GM19328 (cell line): ENCODE data around the gene MC1R.

Experiments
- ATAC-seq: cut with Tn5 transposase; IDR thresholded peaks from one replicate; pipeline ENCODE4 v1.9.1; 2021; ENCODE audit warnings: mild to moderate bottlenecking, moderate library complexity; ENCODE audit not compliant: unreplicated experiment

MC1R gene

GRCh38 chr16:89895482-89896250 lies 23.0 kb upstream of the MC1R start:
- ATAC-seq, result no peak

DNA sequence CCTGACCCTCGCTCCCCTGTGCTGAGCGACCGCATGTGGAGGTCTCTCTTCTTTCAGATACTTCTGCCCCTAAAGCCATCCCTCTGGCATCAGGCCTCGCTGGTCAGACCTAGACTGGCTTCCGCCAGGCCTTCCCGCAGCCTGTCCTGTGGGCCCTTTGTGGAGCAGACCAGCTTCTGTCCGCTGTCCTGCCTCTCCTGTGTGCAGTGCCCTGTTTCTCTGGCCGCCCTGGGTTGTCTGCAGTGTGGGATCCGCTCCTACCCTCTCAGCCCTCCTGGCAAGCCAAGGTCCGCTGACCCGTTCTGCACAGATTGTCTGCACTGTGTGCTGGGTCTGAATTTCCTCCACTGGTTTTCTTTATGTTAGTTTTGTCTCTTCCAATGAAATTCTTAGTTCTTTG lies 21.5 kb upstream of the MC1R start:
- no peak for ATAC-seq

DNA sequence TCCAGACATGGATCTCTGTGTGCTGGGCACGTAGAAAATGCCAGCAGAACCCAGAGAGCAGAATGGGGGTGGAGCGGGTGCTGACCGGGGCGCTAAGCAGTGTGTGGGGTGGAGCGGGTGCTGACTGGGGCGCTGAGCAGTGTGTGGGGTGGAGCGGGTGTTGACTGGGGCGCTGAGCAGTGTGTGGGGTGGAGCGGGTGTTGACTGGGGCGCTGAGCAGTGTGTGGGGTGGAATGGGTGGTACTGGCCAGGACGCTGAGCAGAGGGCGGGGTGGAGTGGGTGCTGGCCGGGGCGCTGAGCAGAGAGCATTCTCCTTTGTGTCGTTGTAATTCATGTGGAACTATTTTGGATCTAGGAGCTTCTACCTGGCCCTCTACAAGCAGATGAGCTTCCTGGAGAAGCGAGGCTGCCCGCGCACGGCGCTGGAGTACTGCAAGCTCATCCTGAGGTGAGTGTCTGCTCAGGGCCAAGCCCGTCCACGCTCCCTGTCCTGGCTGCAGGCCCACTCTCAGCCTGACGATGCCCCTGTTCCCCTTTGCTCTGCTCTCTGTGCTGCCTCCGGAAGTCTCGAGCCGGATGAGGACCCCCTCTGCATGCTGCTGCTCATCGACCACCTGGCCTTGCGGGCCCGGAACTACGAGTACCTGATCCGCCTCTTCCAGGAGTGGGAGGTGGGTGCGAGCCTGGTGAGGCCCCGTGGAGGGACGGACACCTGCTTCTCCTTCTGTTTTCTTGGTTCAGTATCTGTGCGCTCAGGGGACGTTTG lies 20.3 kb upstream of the MC1R start:
- ATAC-seq, result no peak

- no peak for ATAC-seq
These were observed 18.7 kb upstream of the MC1R start for GRCh38 chr16:89899879-89900481.

DNA sequence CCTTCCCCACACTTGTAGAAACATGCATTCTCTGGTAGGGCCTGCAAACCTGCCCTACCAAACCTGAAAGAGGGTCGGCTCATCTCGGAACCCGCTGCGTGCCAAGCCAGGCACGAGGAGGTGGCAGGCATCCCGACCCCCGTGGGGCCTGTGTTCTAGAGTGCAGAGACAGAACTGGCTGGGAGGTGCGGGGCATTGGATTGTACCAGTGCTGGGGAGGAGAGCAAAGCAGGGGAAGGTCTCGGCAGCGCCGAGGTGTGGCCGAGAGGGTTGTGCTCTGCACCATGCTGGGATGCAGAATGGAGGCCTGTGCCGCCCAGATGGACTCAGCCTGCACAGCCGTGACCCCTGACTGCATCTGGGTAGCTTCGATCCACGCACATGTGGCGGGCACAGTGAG lies 17.8 kb upstream of the MC1R start:
- ATAC-seq, result no peak

DNA sequence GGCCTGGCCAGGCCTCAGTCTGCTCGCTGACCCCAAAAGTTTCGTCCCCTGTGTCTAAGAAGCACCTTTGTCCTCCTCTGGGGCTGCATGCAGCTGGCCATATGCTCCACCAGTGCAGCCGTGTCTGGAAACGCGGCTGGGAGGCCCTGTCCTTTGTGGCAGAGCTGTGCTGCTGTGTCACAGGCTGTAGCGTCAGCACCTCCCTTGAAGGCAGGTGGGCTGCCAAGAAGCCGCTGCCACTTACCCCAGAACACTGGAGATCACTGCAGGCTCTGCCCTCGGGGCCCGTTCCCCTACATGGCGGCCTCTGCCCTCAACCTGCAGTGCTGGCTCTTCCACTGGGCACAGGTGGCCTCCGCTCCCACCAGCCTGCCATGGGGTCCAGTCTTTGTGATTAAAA lies 15.7 kb upstream of the MC1R start:
- no peak for ATAC-seq

GRCh38 chr16:89903908-89904515 lies 14.7 kb upstream of the MC1R start:
- ATAC-seq, result no peak

DNA sequence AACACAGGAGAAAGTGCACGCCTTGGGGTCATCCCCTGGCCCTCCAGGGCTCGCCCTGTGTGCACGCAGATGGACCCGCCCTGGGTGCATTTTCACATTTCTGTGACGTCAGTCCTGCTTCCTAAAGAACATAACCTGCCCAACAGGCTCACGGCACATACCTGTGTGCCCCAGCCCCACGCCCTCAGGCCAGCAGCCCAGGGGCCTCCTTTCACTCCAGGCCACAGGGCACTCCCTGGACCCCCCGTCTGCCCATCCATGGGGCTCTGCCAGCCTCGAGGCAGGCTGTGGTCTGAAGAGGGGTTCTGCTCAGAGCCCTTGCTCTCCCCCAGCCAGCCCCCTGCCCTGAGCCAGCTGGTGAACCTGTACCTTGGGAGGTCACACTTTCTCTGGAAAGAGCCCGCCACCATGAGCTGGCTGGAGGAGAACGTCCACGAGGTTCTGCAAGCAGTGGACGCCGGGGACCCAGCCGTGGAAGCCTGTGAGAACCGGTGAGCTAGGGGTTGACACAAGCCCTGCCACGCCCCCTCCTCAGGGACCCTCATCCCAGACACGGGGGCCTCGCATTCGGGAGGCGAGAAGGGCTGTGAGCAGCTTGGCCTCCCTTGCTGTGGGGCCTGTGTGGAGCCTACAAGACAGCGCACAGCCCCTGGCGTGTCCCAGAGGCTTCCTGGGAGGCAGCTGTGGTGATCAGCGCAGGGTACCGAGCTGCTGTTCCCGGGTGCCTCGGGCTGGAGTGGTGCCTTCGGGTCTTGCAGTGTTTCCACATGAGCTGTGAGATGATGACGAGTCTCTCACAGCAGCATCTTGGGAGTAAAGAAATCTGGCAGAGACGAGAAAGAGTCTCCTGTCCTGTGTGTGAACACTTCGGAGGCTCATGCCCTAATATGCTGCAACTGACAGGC lies 13.8 kb upstream of the MC1R start:
- ATAC-seq, result no peak

- no peak for ATAC-seq
These were observed 13.0 kb upstream of the MC1R start for GRCh38 chr16:89905511-89906139.

DNA sequence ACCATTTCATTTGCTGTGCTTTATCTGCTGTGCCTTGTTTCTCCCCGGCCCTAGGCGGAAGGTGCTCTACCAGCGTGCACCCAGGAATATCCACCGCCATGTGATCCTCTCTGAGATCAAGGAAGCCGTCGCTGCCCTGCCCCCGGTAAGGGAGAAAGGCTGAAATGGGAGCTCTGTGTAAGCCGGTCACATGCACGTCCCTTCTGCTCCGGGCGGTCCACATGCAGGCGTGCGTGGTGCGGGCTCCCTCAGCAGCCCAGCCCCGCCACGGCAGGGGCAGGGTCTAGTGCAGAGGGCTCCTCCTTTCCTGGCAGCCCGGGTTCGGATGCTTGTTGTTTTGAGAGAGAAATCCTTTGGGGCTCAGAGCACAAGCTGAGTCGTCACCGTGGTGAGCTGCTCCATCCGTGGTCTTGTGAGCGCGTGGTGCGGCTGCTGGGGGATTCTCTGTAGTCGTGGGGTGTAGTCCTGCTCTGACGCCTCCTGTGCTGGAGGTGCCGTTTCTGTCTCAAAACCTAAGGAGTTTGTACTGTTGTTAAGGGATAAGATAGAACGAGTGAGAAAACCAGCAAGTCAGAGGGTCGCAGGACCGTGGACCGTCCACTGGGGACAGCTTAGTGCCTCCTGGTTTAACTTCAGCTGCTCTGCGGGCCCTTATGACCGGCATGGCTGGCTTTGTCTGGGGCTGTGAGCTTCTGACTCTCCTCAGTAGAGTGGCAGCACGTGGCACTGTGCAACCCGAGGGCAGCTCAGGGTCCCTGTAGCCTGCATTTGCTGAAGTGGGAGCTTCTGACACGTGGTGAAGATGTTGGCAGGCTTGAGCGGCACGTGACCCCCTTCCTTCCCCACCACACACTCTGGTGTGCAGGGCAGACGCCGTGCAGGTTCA lies 12.3 kb upstream of the MC1R start:
- no peak for ATAC-seq

- ATAC-seq, result no peak
These were observed 11.4 kb upstream of the MC1R start for GRCh38 chr16:89907055-89907814.

DNA sequence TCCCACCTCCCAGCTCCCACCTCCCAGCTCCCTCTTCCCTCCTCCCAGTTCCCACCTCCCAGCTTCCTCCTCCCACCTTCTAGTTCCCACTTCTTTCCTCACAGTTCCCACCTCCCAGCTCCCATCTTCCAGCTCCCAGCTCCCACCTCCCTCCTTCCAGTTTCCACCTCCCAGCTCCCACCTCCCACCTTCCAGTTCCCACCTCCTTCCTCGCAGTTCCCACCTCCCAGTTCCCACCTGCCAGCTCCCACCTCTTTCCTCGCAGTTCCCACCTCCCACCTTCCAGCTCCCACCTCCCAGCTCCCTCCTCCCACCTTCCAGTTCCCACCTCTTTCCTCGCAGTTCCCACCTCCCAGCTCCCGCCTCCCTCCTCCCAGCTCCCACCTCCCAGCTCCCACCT lies 10.4 kb upstream of the MC1R start:
- no peak for ATAC-seq

DNA sequence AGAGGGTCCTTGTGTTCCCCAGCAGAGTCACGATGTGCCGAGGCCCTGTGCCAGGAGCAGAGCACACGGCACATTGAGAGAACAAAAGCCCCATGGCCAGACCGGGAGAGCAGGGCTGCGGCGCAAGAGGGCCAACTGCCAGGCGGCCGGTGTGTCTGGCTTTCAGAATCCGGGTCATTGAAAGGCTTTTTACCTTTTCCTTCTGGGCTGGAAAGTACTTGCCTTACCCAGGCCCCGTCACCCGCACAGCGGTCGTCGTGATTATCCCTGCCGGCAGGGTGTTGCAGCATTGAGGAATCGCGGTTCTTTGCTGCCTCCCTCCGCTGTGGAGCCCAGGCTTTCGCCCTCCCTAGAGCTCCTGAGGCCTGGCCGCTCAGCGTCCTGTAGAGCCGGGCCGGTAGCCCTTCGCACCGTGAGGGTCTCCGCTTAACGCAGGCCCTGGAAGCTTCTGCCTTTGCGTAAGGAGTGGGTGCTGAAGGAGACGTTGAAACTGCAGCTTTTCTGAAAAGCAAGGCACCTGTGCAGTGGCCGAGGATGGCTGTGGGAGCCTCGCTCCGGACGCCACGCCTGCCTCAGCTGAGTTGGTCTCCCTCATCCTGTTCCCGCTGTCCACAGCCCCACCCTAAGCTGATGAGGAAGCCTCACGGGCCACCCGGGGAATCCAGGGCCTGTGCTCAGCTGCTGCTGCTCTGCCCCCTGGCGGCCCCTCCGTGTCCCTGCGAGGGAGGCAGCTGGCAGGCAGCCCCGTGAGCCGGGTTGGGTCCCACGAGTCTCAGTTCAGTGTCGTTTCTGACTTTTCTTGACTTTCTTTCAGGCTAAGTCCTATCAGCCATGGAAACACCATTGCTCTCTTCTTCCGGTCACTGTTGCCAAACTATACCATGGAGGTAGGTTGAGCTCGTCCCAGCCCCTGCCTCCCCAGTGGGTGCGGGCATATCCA lies 8.6 kb upstream of the MC1R start:
- ATAC-seq, result no peak

- ATAC-seq, result no peak
These were observed 7.8 kb upstream of the MC1R start for GRCh38 chr16:89910717-89911354.

- no peak for ATAC-seq
These were observed 7.3 kb upstream of the MC1R start for GRCh38 chr16:89911375-89911774.

DNA sequence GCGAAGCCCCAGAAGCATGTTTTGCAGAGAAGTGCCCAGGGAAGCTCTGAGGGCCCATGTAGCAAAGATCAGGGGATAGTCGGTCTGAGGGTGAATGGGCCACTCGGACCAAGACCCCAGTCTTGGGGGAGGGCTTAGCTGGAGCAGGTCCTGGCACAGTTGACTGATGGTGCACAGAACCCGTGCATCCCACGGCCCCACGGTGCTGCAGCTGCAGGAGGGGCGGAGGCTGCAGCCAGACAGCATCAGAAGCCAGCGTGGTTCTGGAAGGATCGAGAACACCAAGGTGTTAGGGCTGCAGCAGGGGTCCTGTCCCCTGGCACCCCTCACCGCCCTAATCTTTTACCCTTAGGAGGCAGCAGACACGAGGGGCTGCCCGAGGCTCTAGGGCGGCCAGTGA lies 6.5 kb upstream of the MC1R start:
- ATAC-seq, result no peak

- no peak for ATAC-seq
These were observed 6.0 kb upstream of the MC1R start for GRCh38 chr16:89912627-89913026.
